ENCODE results near the gene ALDH1L2. TPM values are rescaled to one million over a fixed set of nuclear protein-coding genes. Genes with fewer than 3 reads are reported as not detected.

Gene ALDH1L2
- total RNA-seq, 3 donors from 2014 or later, result 2.3 to 7.8 (median 6.7) TPM

DNA sequence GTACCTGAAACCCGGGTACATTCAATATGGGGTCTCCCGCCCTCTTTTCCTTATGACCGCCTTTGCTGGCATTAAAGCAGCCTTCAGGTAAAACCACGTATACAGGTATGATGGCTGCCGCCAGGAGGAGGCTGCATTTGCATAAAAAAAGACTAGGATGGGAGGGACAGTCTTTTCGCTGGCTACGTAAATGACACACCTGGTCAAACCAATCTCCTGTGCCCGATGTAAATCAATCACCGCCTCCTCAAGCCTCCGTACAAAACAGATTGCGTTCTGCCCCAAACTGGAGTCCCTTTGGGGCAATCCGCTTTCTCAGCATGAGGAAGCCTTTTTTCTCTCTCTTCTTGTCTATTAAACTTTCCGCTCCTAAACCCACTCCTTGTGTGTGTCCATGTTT, 8.1 kb upstream of the ALDH1L2 start:
- H3K36me3 ChIP-seq, result no peaks in the 10 kb centered on the region

DNA sequence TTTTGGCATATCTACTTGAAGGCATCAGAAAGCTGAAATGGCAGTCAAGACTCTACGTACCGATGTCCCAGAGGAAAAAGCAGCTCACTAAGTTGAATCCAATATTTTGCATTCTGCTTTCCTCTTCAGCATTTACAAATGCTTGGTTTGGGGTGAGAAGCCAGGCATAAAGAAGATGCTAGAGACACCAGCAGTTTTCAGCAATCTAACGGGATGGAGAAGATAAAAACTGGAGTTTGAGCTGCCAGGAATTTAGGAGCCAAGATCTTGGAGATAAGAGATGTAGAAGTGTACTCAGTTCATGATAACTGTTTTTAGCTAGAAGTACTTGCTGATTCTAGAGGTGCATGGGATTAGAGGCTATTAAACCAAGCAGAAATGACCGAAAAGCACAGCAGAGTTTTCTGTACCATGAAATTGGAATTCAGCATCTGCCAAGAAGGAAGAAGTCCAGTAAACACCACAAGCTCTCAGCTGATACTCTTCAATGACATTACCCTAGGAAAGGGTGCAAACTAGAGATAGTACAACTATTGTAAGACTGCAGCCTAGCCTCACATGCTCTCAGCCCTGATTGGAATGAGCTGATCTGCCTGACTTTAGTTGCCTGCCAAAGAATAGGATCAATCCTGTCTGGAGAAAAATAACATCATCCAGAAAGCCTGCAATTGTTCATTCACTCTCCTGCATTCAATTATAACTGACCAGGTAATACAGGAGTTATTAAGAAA, 7.4 kb upstream of the ALDH1L2 start:
- peak overlapping the region in 2 of 3 donors; percentile 38 to 58 for H3K4me3 ChIP-seq
- no peaks in the 10 kb centered on the region for H3K27me3 ChIP-seq
- intact Hi-C loops (cut with DNase I; ENCODE audit: low total_unique reads), result no loop called here
- no peaks in the 10 kb centered on the region for H3K36me3 ChIP-seq
- peak overlapping the region; percentile 60 to 80 for H3K27ac ChIP-seq
- H3K4me1 ChIP-seq, result no peaks in the 10 kb centered on the region
- no peak for DNase-seq (ENCODE audit: low spot score in 2 of 2)
- TF ChIP-seq POLR2A (IDR thresholded peaks at IDR 0.05), result no peak
- TF ChIP-seq POLR2AphosphoS5 (IDR thresholded peaks at IDR 0.05), result no peak
- TF ChIP-seq, protein P1, sequence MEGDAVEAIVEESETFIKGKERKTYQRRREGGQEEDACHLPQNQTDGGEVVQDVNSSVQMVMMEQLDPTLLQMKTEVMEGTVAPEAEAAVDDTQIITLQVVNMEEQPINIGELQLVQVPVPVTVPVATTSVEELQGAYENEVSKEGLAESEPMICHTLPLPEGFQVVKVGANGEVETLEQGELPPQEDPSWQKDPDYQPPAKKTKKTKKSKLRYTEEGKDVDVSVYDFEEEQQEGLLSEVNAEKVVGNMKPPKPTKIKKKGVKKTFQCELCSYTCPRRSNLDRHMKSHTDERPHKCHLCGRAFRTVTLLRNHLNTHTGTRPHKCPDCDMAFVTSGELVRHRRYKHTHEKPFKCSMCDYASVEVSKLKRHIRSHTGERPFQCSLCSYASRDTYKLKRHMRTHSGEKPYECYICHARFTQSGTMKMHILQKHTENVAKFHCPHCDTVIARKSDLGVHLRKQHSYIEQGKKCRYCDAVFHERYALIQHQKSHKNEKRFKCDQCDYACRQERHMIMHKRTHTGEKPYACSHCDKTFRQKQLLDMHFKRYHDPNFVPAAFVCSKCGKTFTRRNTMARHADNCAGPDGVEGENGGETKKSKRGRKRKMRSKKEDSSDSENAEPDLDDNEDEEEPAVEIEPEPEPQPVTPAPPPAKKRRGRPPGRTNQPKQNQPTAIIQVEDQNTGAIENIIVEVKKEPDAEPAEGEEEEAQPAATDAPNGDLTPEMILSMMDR (IDR thresholded peaks at IDR 0.05), result no peak
- peaks cover 0 to 6% of the 10 kb centered on the region in 2 donors for H3K9me3 ChIP-seq

More for the DNA sequence above, 8.1 kb upstream of the ALDH1L2 start:
- Histone ChIP-seq H3K9me3 (peaks cover 0 to 6% of the 10 kb centered on the region in 2 donors), H3K27ac (peak overlapping the region; percentile 60 to 80), H3K27me3 (no peaks in the 10 kb centered on the region), H3K4me3 (peak overlapping the region in 2 of 3 donors; percentile 38 to 58), H3K4me1 (no peaks in the 10 kb centered on the region)
- intact Hi-C loops (cut with DNase I; ENCODE audit: low total_unique reads), result no loop called here
- peak in 1 of 2 donors; percentile 76 for DNase-seq (ENCODE audit: low spot score in 2 of 2)
- TF ChIP-seq, protein P1 (IDR thresholded peaks at IDR 0.05), result peak in 2 of 3 donors; percentile 22 to 46
- TF ChIP-seq POLR2A (IDR thresholded peaks at IDR 0.05), result no peak

DNA sequence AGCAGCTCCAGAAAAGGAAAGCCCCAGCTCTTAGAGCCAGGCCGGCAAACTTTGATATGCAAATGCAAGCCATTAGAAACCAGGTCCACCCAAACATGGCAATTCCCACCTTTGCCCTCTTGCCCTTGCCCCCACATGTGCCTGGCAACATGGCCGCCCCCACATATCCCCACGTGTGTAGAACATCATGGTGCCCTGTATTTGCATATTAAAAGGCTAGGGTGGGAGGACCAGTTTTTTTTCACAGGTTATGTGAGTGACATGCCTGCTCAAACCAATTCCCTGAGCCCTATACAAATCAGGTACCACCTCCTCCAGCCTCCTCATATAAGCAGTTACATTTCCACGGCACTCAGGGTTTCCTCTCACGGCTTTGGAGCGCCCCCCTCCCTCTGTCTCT, 6.1 kb upstream of the ALDH1L2 start:
- Histone ChIP-seq H3K9me3 (peaks cover 0 to 4% of the 10 kb centered on the region in 2 donors), H3K27ac (no peak overlapping the region), H3K36me3 (no peaks in the 10 kb centered on the region), H3K4me3 (no peak overlapping the region), H3K27me3 (no peaks in the 10 kb centered on the region), H3K4me1 (no peaks in the 10 kb centered on the region)
- no peak for DNase-seq (ENCODE audit: low spot score in 2 of 2)
- TF ChIP-seq POLR2A (IDR thresholded peaks at IDR 0.05), result no peak
- TF ChIP-seq, protein P1 (IDR thresholded peaks at IDR 0.05), result no peak
- no peak for TF ChIP-seq POLR2AphosphoS5 (IDR thresholded peaks at IDR 0.05)
- intact Hi-C loops (cut with DNase I; ENCODE audit: low total_unique reads), result no loop called here

DNA sequence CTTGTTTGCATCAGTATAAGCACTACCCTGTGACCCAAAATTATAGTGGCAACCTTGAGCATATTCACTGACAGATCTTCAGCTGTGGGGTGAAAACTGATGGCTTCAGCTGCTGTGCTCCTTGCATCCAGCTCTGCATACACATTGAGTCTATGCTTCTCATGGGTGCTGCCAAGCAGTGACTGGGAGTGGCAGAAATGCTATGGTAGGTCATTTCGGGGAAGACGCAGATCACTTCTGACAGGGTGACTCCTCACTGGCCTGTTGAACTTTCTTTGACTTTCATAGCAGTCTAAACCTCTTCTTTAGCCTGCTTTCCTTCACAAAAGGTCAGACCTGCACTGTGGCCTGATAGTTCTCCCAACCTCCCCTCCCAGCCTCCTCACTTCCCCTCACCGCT, 5.6 kb upstream of the ALDH1L2 start:
- H3K4me3 ChIP-seq, result no peak overlapping the region
- H3K9me3 ChIP-seq, result no peaks in the 10 kb centered on the region
- H3K36me3 ChIP-seq, result no peaks in the 10 kb centered on the region
- H3K27me3 ChIP-seq, result no peaks in the 10 kb centered on the region
- intact Hi-C loops (cut with DNase I; ENCODE audit: low total_unique reads), result no loop called here
- no peak for TF ChIP-seq POLR2A (IDR thresholded peaks at IDR 0.05)
- DNase-seq (ENCODE audit: low spot score in 2 of 2), result no peak
- no peak overlapping the region for H3K27ac ChIP-seq
- no peaks in the 10 kb centered on the region for H3K4me1 ChIP-seq

DNA sequence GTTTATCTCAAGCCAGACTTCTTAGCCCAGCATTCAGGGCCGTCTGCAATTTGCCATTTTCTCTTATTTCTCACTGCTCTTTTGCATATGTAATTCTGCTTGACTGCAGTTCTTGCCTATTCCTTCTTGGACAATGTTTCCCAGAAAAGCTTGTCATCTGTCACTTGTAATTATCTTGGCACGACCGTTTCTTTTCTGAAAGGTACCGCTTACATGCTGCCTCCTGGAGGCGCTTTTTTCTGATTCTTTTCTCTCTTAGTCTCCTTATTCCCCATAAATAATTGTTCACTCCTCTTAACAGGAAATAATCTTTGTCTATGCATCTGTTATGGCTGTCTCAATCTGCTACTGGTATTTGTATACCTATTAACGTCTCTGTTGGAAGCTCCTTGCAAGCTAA, 1.2 kb upstream of the ALDH1L2 start:
- Histone ChIP-seq H3K9me3 (no peaks in the 10 kb centered on the region), H3K4me3 (no peak overlapping the region), H3K4me1 (no peaks in the 10 kb centered on the region), H3K36me3 (no peaks in the 10 kb centered on the region), H3K27ac (no peak overlapping the region), H3K27me3 (no peaks in the 10 kb centered on the region)
- intact Hi-C loops (cut with DNase I; ENCODE audit: low total_unique reads), result no loop called here
- TF ChIP-seq POLR2AphosphoS5 (IDR thresholded peaks at IDR 0.05), result no peak
- no peak for TF ChIP-seq POLR2A (IDR thresholded peaks at IDR 0.05)
- TF ChIP-seq, protein P1 (IDR thresholded peaks at IDR 0.05), result no peak
- DNase-seq (ENCODE audit: low spot score in 2 of 2), result no peak
